Endometrium (tissue), 2 donors: ENCODE results near the gene COL1A1.

Source experiments
- FAIRE-seq: peaks from 2 replicates; lab custom pipeline; 2012; peaks lifted over from hg19 to GRCh38; lab: Jason Lieb, UNC
- donor health status: control.
- donor health status: control.

The COL1A1 gene

GRCh38 chr17:50171371-50172071 lies 29.9 kb downstream of the COL1A1 start:
- FAIRE-seq: no peak

GRCh38 chr17:50170662-50171370 lies 30.6 kb downstream of the COL1A1 start:
- no peak for FAIRE-seq

- FAIRE-seq: no peak
Measured at GRCh38 chr17:50169881-50170459, 31.5 kb downstream of the COL1A1 start.

- FAIRE-seq: no peak
Measured at GRCh38 chr17:50169121-50169764, 32.2 kb downstream of the COL1A1 start.

- FAIRE-seq: no peak
Measured at GRCh38 chr17:50168319-50168718, 33.1 kb downstream of the COL1A1 start.

GRCh38 chr17:50167371-50167770 lies 34.1 kb downstream of the COL1A1 start:
- FAIRE-seq: no peak

- no peak for FAIRE-seq
Measured at GRCh38 chr17:50166518-50167181, 34.8 kb downstream of the COL1A1 start.

GRCh38 chr17:50165867-50166517 lies 35.4 kb downstream of the COL1A1 start, which contains the start of gene SGCA:
SGCA (plus strand) TSS chr17:50166005; CDS start chr17:50166041, 36 bp downstream.
- FAIRE-seq: no peak

GRCh38 chr17:50165466-50165865 lies 36.0 kb downstream of the COL1A1 start:
- no peak for FAIRE-seq

- FAIRE-seq: no peak
Measured at GRCh38 chr17:50165066-50165465, 36.4 kb downstream of the COL1A1 start.

GRCh38 chr17:50164697-50164988 lies 36.8 kb downstream of the COL1A1 start:
- FAIRE-seq: no peak

- FAIRE-seq: no peak
Measured at GRCh38 chr17:50163843-50164696, 37.4 kb downstream of the COL1A1 start.

- FAIRE-seq: no peak
Measured at GRCh38 chr17:50162466-50163254, 38.8 kb downstream of the COL1A1 start.

GRCh38 chr17:50161911-50162288 lies 39.5 kb downstream of the COL1A1 start:
- FAIRE-seq: no peak

GRCh38 chr17:50161023-50161910 lies 40.2 kb downstream of the COL1A1 start:
- no peak for FAIRE-seq

- no peak for FAIRE-seq
Measured at GRCh38 chr17:50157891-50158290, 43.5 kb downstream of the COL1A1 start.

- FAIRE-seq: no peak
Measured at GRCh38 chr17:50155115-50155819, 46.2 kb downstream of the COL1A1 start.

- no peak for FAIRE-seq
Measured at GRCh38 chr17:50154604-50155003, 46.8 kb downstream of the COL1A1 start.
